Thyroid gland (tissue), 4 donors: Measurements from ENCODE around the gene CAMK1G. TPM values are rescaled to one million over a fixed set of nuclear protein-coding genes. Genes with fewer than 3 reads are reported as not detected.

Experiments used
- DNase-seq, 2 donors: peaks; one replicate each; pipeline ENCODE4 v3.0.0-alpha.2; 2019
- H3K27ac ChIP-seq, 3 donors: fragments of 200-600 bp; sonication (generic); 1 replicate in 2 of 3; 2 replicates in 1 of 3; pipeline ENCODE4 v1.5.1; 2016 to 2019; ENCODE audit warnings: mild to moderate bottlenecking in 1 of 3, moderate library complexity in 1 of 3
- H3K27me3 ChIP-seq: fragments of 200-600 bp; sonication (generic); one replicate; pipeline ENCODE4 v1.5.1; 2019
- H3K36me3 ChIP-seq, 2 donors: fragments of 200-600 bp; sonication (generic); one replicate each; pipeline ENCODE4 v1.5.1; 2016 to 2019
- H3K4me1 ChIP-seq, 2 donors: fragments of 200-600 bp; sonication (generic); one replicate each; pipeline ENCODE4 v1.5.1; 2017 to 2019
- H3K4me3 ChIP-seq, 3 donors: fragments of 200-600 bp; sonication (generic); replicated peaks in 1 of 3; 1 replicate in 2 of 3; 2 replicates in 1 of 3; pipeline ENCODE4 v1.5.1; 2016; ENCODE audit warnings: mild to moderate bottlenecking in 1 of 3
- H3K9me3 ChIP-seq: fragments of 200-600 bp; sonication (generic); one replicate; pipeline ENCODE4 v1.5.1; 2017
- POLR2A ChIP-seq, 2 donors: fragments of 450-650 bp; IDR thresholded peaks; one replicate each; pipeline ENCODE4 v1.6.1; 2017; ENCODE audit warnings: antibody characterized with exemption in 2 of 2, mild to moderate bottlenecking in 2 of 2, moderate library complexity in 1 of 2
- WGBS, 2 donors: methylation state at CpG; one replicate each; pipeline ENCODE4 v1.1.5; 2017; 5-methylcytosine and 5-hydroxymethylcytosine counted together
- intact Hi-C: fragments of 100-400 bp; cut with DNase I; formaldehyde crosslinking; loops from one replicate; pipeline ENCODE4 v1.15.1; 2023
- microRNA-seq: library from miRNA; unstranded; fragments of <30 nt; microRNA quantifications from one replicate; pipeline ENCODE4, GENCODE V29; 2016
- total RNA-seq, 4 donors: library from RNA; depleted of rRNA; stranded (reverse); fragments of >200 nt; gene quantifications; one replicate each; pipeline ENCODE4 v1.2.3, GENCODE V29; 2016
- TF ChIP-seq, protein P1 (sequence below), 6 experiments: fragments of 200-600 bp in 3 of 6; fragments of 450-650 bp in 3 of 6; sonication (generic) in 3 of 6; IDR thresholded peaks; one replicate each; pipeline ENCODE4 v1.5.1; 2016 to 2019; ENCODE audit warnings: antibody characterized with exemption in 6 of 6, mild to moderate bottlenecking in 2 of 6, inconsistent platforms in 1 of 6, moderate library complexity in 1 of 6

CAMK1G gene
- total RNA-seq, 4 donors from 2014 or later, result not detected

- H3K27ac ChIP-seq, result no peak overlapping the region
- no peak for DNase-seq
Observed at GRCh38 chr1:209657918-209658317, 74.4 kb downstream of the CAMK1G start.

DNA sequence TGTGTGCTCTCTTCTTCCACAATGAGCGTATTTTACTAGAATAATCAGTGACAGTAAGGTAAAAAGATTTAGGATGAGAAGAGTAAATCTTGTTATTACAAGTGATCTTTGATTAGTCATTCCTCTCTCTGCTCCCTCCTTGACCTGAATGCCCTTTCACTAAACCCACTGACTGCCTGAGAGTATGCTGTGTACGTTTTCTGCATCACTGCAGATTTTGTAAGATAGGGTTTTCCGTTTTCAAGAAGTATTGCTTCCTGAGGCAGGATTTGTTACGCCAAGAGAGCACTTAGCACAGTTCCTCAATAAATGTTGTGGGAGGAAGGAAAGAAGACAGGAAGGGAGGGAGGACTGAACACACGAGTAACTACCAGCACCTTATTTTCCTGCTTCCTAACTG, 76.4 kb downstream of the CAMK1G start:
- no peaks in the 10 kb centered on the region for H3K36me3 ChIP-seq
- no peaks in the 10 kb centered on the region for H3K9me3 ChIP-seq
- intact Hi-C loops, result no loop called here
- DNase-seq, result no peak
- TF ChIP-seq, protein P1, sequence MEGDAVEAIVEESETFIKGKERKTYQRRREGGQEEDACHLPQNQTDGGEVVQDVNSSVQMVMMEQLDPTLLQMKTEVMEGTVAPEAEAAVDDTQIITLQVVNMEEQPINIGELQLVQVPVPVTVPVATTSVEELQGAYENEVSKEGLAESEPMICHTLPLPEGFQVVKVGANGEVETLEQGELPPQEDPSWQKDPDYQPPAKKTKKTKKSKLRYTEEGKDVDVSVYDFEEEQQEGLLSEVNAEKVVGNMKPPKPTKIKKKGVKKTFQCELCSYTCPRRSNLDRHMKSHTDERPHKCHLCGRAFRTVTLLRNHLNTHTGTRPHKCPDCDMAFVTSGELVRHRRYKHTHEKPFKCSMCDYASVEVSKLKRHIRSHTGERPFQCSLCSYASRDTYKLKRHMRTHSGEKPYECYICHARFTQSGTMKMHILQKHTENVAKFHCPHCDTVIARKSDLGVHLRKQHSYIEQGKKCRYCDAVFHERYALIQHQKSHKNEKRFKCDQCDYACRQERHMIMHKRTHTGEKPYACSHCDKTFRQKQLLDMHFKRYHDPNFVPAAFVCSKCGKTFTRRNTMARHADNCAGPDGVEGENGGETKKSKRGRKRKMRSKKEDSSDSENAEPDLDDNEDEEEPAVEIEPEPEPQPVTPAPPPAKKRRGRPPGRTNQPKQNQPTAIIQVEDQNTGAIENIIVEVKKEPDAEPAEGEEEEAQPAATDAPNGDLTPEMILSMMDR (IDR thresholded peaks at IDR 0.05), result no peak
- no peak for TF ChIP-seq POLR2A (IDR thresholded peaks at IDR 0.05)
- peaks cover 0 to 7% of the 10 kb centered on the region in 2 donors for H3K4me1 ChIP-seq
- H3K27me3 ChIP-seq, result no peaks in the 10 kb centered on the region
- H3K4me3 ChIP-seq, result no peak overlapping the region
- 27 to 33% methylated on average over 5 of the region's 5 CpGs for WGBS, 2 donors
- H3K27ac ChIP-seq, result no peak overlapping the region

More at GRCh38 chr1:209657918-209658317, 74.4 kb downstream of the CAMK1G start:
- Histone ChIP-seq H3K4me3 (no peak overlapping the region), H3K4me1 (peaks cover 14 to 17% of the 10 kb centered on the region in 2 donors), H3K9me3 (no peaks in the 10 kb centered on the region), H3K27me3 (no peaks in the 10 kb centered on the region), H3K36me3 (no peaks in the 10 kb centered on the region)
- 98 to 99% methylated on average over 5 of the region's 5 CpGs for WGBS, 2 donors
- TF ChIP-seq, protein P1 (IDR thresholded peaks at IDR 0.05), result no peak
- TF ChIP-seq POLR2A (IDR thresholded peaks at IDR 0.05), result no peak
- intact Hi-C loops, result no loop called here

DNA sequence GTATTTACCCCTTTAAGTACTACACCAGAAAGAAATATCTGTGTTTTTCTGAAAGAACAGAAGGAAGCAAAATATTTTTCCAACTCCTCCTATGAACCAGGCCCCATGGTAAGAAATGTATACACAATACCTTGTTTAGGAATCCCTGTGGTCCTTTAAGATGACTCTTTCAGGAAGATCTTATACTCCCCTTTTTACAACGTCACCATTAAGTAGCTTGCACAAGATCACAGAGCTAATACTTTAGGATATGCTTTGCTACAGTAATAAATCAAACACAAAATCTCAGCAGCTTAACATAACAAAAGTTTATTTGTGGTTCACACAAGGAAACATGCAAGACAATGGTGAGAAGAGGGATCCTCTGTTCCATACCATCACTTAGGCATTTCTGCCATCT, 77.6 kb downstream of the CAMK1G start:
- H3K4me3 ChIP-seq, result no peak overlapping the region
- WGBS, 2 donors, result 79 to 81% methylated on average over 1 of the region's 1 CpG
- H3K9me3 ChIP-seq, result no peaks in the 10 kb centered on the region
- TF ChIP-seq POLR2A (IDR thresholded peaks at IDR 0.05), result no peak
- TF ChIP-seq, protein P1 (IDR thresholded peaks at IDR 0.05), result no peak
- no peaks in the 10 kb centered on the region for H3K36me3 ChIP-seq
- H3K27me3 ChIP-seq, result no peaks in the 10 kb centered on the region
- H3K4me1 ChIP-seq, result peaks cover 0 to 7% of the 10 kb centered on the region in 2 donors
- intact Hi-C loops, result no loop called here
- no peak overlapping the region for H3K27ac ChIP-seq
- DNase-seq, result no peak

GRCh38 chr1:209662879-209663327, 79.4 kb downstream of the CAMK1G start:
- 94 to 98% methylated on average over 3 of the region's 3 CpGs for WGBS, 2 donors
- DNase-seq, result no peak
- no peaks in the 10 kb centered on the region for H3K9me3 ChIP-seq
- no peak for TF ChIP-seq POLR2A (IDR thresholded peaks at IDR 0.05)
- TF ChIP-seq, protein P1 (IDR thresholded peaks at IDR 0.05), result no peak
- intact Hi-C loops, result no loop called here
- H3K27ac ChIP-seq, result no peak overlapping the region
- peaks cover 0 to 7% of the 10 kb centered on the region in 2 donors for H3K4me1 ChIP-seq
- H3K4me3 ChIP-seq, result no peak overlapping the region
- no peaks in the 10 kb centered on the region for H3K36me3 ChIP-seq
- no peaks in the 10 kb centered on the region for H3K27me3 ChIP-seq

Small RNAs within 50 kb of the gene (microRNA-seq; reads per million reads assigned to microRNA genes)
- gene MIR4260, result not detected

Other genes starting within 250 kb of the CAMK1G start
- 1 to 10 TPM in 3 of 4 donors, under 1 TPM in 1; 0.56 to 5.6 (median 2.7) TPM for gene LAMB3, start 68.7 kb downstream of the CAMK1G start, total RNA-seq
- gene G0S2, start 91.7 kb downstream of the CAMK1G start, total RNA-seq, result 10 to 100 TPM in 2 of 4 donors, 1 to 10 TPM in 2; 6.5 to 43.7 (median 10.7) TPM
- gene HSD11B1, start 121.1 kb downstream of the CAMK1G start, total RNA-seq, result 10 to 100 TPM in 1 of 4 donors, 1 to 10 TPM in 3; 1.1 to 20.7 (median 2.4) TPM
- 1 to 10 TPM in 3 of 4 donors, under 1 TPM in 1; 0.93 to 2.8 (median 2.3) TPM for gene TRAF3IP3, start 172.3 kb downstream of the CAMK1G start, total RNA-seq
- 1 to 10 TPM; 1.9 to 2.7 (median 2.3) TPM for gene C1orf74, start 200.8 kb downstream of the CAMK1G start, total RNA-seq
- gene IRF6, start 222.4 kb downstream of the CAMK1G start, total RNA-seq, result 10 to 100 TPM; 26.7 to 41.9 (median 32.7) TPM
- 10 to 100 TPM in 1 of 4 donors, 1 to 10 TPM in 3; 7.3 to 11.0 (median 7.8) TPM for gene UTP25, start 244.3 kb downstream of the CAMK1G start, total RNA-seq